H1 (cell line): Measurements from ENCODE around the gene CCDC112. TPM values are rescaled to one million over a fixed set of nuclear protein-coding genes. Genes with fewer than 3 reads are reported as not detected.

Experiments used
- CTCF ChIA-PET: fragments of 300-600 bp; sonication (Branson Sonifier 250); formaldehyde crosslinking; loops from one replicate; lab custom pipeline; 2021; ENCODE audit not compliant: partially characterized antibody; lab: Charles Lee
- POLR2A ChIA-PET: fragments of 300-600 bp; sonication (Branson Sonifier 250); formaldehyde crosslinking; loops from one replicate; lab custom pipeline; 2021; ENCODE audit warnings: inconsistent platforms; ENCODE audit not compliant: partially characterized antibody; lab: Charles Lee
- DNase-seq, 2 experiments: peaks; one replicate each; pipeline versions ENCODE4 v3.0.0 to v3.0.0-alpha.2; 2010 to 2022; ENCODE audit warnings: low spot score in 2 of 2, low read depth in 1 of 2, mixed read lengths in 1 of 2
- FAIRE-seq: peaks from 2 replicates; lab custom pipeline; 2011; peaks lifted over from hg19 to GRCh38; lab: Jason Lieb, UNC
- H2AFZ ChIP-seq: 2 replicates; pipeline ENCODE4 v1.8.1; 2012; ENCODE audit warnings: low read length, inconsistent platforms
- H2AK5ac ChIP-seq: 2 replicates; pipeline ENCODE4 v1.6.1; 2013; ENCODE audit warnings: low read depth, low read length
- H2BK120ac ChIP-seq: replicated peaks from 2 replicates; pipeline ENCODE3; 2013; ENCODE audit warnings: low read depth, low read length, inconsistent platforms
- H2BK12ac ChIP-seq: 2 replicates; pipeline ENCODE4 v1.6.1; 2013; ENCODE audit warnings: low read depth, low read length
- H2BK15ac ChIP-seq: 2 replicates; pipeline ENCODE4 v1.6.1; 2013; ENCODE audit warnings: low read length
- H2BK20ac ChIP-seq: 2 replicates; pipeline ENCODE4 v1.6.1; 2013; ENCODE audit warnings: low read length
- H2BK5ac ChIP-seq: 2 replicates; pipeline ENCODE4 v1.6.1; 2013; ENCODE audit warnings: low read depth, low read length
- H3K14ac ChIP-seq: 2 replicates; pipeline ENCODE4 v1.6.1; 2013; ENCODE audit warnings: inconsistent platforms; ENCODE audit not compliant: insufficient read length
- H3K18ac ChIP-seq: 2 replicates; pipeline ENCODE4 v1.6.1; 2013; ENCODE audit warnings: low read length; ENCODE audit errors: extremely low read depth
- H3K23ac ChIP-seq: 2 replicates; pipeline ENCODE4 v1.6.1; 2013; ENCODE audit warnings: inconsistent platforms; ENCODE audit not compliant: insufficient read length
- H3K23me2 ChIP-seq: 2 replicates; pipeline ENCODE4 v1.6.1; 2013; ENCODE audit warnings: low read depth, low read length
- H3K27ac ChIP-seq: 2 replicates; pipeline ENCODE4 v1.6.1; 2011; ENCODE audit warnings: low read depth, low read length, inconsistent platforms
- H3K27me3 ChIP-seq, 4 experiments: replicated peaks in 1 of 4; 1 replicate in 1 of 4; 2 replicates in 3 of 4; pipeline versions ENCODE4 v1.6.1 to v1.8.1; 2011 to 2013; ENCODE audit warnings: low read length in 3 of 4, mild to moderate bottlenecking in 3 of 4, inconsistent platforms in 2 of 4, mixed read lengths in 2 of 4, moderate library complexity in 1 of 4; ENCODE audit not compliant: control insufficient read depth in 3 of 4, insufficient read depth in 3 of 4; ENCODE audit errors: extremely low read depth in 1 of 4
- H3K36me3 ChIP-seq, 4 experiments: 2 replicates each; pipeline versions ENCODE4 v1.6.1 to v1.8.1; 2011 to 2013; ENCODE audit warnings: mild to moderate bottlenecking in 4 of 4, low read length in 3 of 4, moderate library complexity in 2 of 4, control low read depth in 1 of 4, inconsistent platforms in 1 of 4; ENCODE audit not compliant: insufficient read depth in 4 of 4, control insufficient read depth in 2 of 4
- H3K4ac ChIP-seq: replicated peaks from 2 replicates; pipeline ENCODE3; 2013; ENCODE audit warnings: low read length, low read depth, mixed read lengths, inconsistent platforms; ENCODE audit not compliant: insufficient read length
- H3K4me1 ChIP-seq, 4 experiments: replicated peaks in 1 of 4; 1 replicate in 1 of 4; 2 replicates in 3 of 4; pipeline versions ENCODE4 v1.6.1 to v1.8.1; 2011 to 2013; ENCODE audit warnings: low read length in 3 of 4, inconsistent platforms in 2 of 4, mixed read lengths in 1 of 4; ENCODE audit not compliant: insufficient read depth in 4 of 4, control insufficient read depth in 3 of 4
- H3K4me2 ChIP-seq, 2 experiments: 2 replicates each; pipeline versions ENCODE4 v1.6.1 to v1.8.1; 2011 to 2013; ENCODE audit warnings: low read depth in 2 of 2, low read length in 2 of 2, control low read depth in 1 of 2, inconsistent platforms in 1 of 2, mild to moderate bottlenecking in 1 of 2; ENCODE audit not compliant: insufficient read depth in 1 of 2
- H3K4me3 ChIP-seq, 4 experiments: fragments of 200-600, 300-600 bp in 1 of 4; sonication (generic), shearing (Covaris generic), sonication (Bioruptor Twin) in 1 of 4; 2 replicates each; pipeline versions ENCODE4 v1.5.1 to v1.8.1; 2011 to 2016; ENCODE audit warnings: low read length in 4 of 4, low read depth in 3 of 4, control low read depth in 2 of 4, inconsistent platforms in 2 of 4, mild to moderate bottlenecking in 2 of 4, mixed read lengths in 1 of 4, moderate library complexity in 1 of 4; ENCODE audit not compliant: insufficient read depth in 2 of 4; ENCODE audit errors: extremely low read depth in 1 of 4
- H3K56ac ChIP-seq: replicated peaks from 2 replicates; pipeline ENCODE3; 2013; ENCODE audit warnings: low read depth, mild to moderate bottlenecking, mixed read lengths, low read length, inconsistent platforms; ENCODE audit not compliant: insufficient read length
- H3K79me1 ChIP-seq: 2 replicates; pipeline ENCODE4 v1.6.1; 2013; ENCODE audit warnings: low read depth, low read length, control low read depth
- H3K79me2 ChIP-seq, 2 experiments: 2 replicates each; pipeline versions ENCODE4 v1.6.1 to v1.8.1; 2012 to 2013; ENCODE audit warnings: low read length in 2 of 2, mild to moderate bottlenecking in 2 of 2, inconsistent platforms in 1 of 2; ENCODE audit not compliant: insufficient read depth in 2 of 2, control insufficient read depth in 1 of 2
- H3K9ac ChIP-seq, 4 experiments: replicated peaks in 1 of 4; 1 replicate in 1 of 4; 2 replicates in 3 of 4; pipeline versions ENCODE4 v1.6.1 to v1.8.1; 2011 to 2013; ENCODE audit warnings: low read depth in 3 of 4, low read length in 3 of 4, control low read depth in 2 of 4, mild to moderate bottlenecking in 2 of 4, moderate library complexity in 2 of 4, inconsistent platforms in 1 of 4; ENCODE audit errors: extremely low read depth in 1 of 4
- H3K9me3 ChIP-seq, 2 experiments: 2 replicates each; pipeline versions ENCODE4 v1.6.1 to v1.8.1; 2012 to 2013; ENCODE audit warnings: mild to moderate bottlenecking in 2 of 2, moderate library complexity in 2 of 2, control low read depth in 1 of 2, inconsistent platforms in 1 of 2, low read depth in 1 of 2, low read length in 1 of 2, mixed read lengths in 1 of 2; ENCODE audit not compliant: insufficient read depth in 2 of 2
- H4K20me1 ChIP-seq, 2 experiments: replicated peaks in 1 of 2; 2 replicates each; pipeline versions ENCODE3 to v1.8.1; 2011 to 2013; ENCODE audit warnings: inconsistent platforms in 2 of 2, low read length in 2 of 2, mild to moderate bottlenecking in 1 of 2; ENCODE audit not compliant: insufficient read depth in 2 of 2, control insufficient read depth in 1 of 2
- H4K5ac ChIP-seq: 2 replicates; pipeline ENCODE4 v1.6.1; 2013; ENCODE audit warnings: low read length, low read depth, mixed read lengths, inconsistent platforms; ENCODE audit not compliant: insufficient read length
- H4K8ac ChIP-seq: 2 replicates; pipeline ENCODE4 v1.8.0; 2013; ENCODE audit warnings: mild to moderate bottlenecking, moderate library complexity, low read length, inconsistent platforms; ENCODE audit not compliant: insufficient read depth; ENCODE audit errors: extremely low read depth
- H4K91ac ChIP-seq: replicated peaks from 2 replicates; pipeline ENCODE3; 2013; ENCODE audit warnings: low read length, mixed read lengths, inconsistent platforms; ENCODE audit not compliant: insufficient read length
- ATF2 ChIP-seq: IDR thresholded peaks from 2 replicates; pipeline ENCODE4 v1.6.1; 2012; ENCODE audit warnings: low read length, inconsistent platforms
- CHD2 ChIP-seq: IDR thresholded peaks from 2 replicates; pipeline ENCODE4 v1.6.1; 2012; ENCODE audit warnings: low read length, improper control_type of control experiment
- WGBS, 2 experiments: shearing (Covaris generic) in 1 of 2; methylation state at CpG; one replicate each; pipeline versions ENCODE4 v1.1.6 to v1.1.7; 2013 to 2015; ENCODE audit warnings: low lambda C conversion rate in 2 of 2, mixed read lengths in 2 of 2, inconsistent platforms in 1 of 2, low coverage in 1 of 2, missing lambda C conversion rate in 1 of 2; ENCODE audit not compliant: insufficient replicate concordance in 2 of 2, insufficient coverage in 1 of 2, insufficient read length in 1 of 2; ENCODE audit errors: extremely low coverage in 1 of 2, missing lambda C conversion rate in 1 of 2; 5-methylcytosine and 5-hydroxymethylcytosine counted together
- polyA plus RNA-seq, 7 experiments: library from polyadenylated mRNA; depleted of rRNA in 3 of 7; stranded (reverse) in 5 of 7; unstranded in 2 of 7; fragments of >200 nt in 5 of 7; fragments of 200-250 nt in 2 of 7; gene quantifications; 1 replicate in 5 of 7; 2 replicates in 1 of 7; 4 replicates in 1 of 7; pipeline versions ENCODE4 v1.2.1 to v1.2.3, GENCODE V29; 2011 to 2013; ENCODE audit warnings: missing spikeins in 2 of 7, mixed read lengths in 2 of 7
- total RNA-seq: library from RNA; stranded (reverse); fragmentation: NEBNext Ultra II Directional; extraction: Animal tissue kit (Norgen Biotek cat#: 25700); gene quantifications from 2 replicates; pipeline ENCODE4 v1.2.1, GENCODE V29; 2021

Gene CCDC112
- total and polyA plus RNA-seq, 2 of the 8 experiments (the other 6 are each of a cell fraction or from before 2014, with no cell fraction given): 3.3 to 15.6 TPM

DNA sequence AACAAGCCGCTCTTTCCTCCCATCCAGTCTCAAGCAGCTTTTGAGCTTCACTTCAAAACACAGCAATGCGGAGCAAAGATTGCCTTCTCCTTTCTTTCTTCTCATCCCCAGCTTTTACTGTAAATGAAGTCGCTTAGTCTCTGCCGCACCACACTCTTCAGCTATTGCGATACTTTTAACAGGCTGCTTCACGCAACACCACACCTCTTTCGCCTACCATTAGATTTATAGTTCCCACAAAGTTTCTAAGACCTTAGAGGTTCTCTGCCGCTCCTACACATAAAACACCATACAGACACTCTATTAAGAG is 34.5 kb downstream of the CCDC112 start:
- Histone ChIP-seq H4K8ac (no peak overlapping the region), H4K20me1 (no peaks in the 10 kb centered on the region), H2BK15ac (no peak overlapping the region), H3K4me3 (peak overlapping the region; percentile 92 to 100 (median 94)), H3K27me3 (no peaks in the 10 kb centered on the region), H2BK5ac (0 out of 2 replicates have a peak overlapping the region, but pooled peaks have one; percentile 67), H3K23ac (no peak overlapping the region), H4K5ac (no peak overlapping the region), H3K27ac (peak overlapping the region; percentile 76; the same call in 1 of the 2 replicates), H3K14ac (no peak overlapping the region), H2BK120ac (no peak overlapping the region), H4K91ac (no peak overlapping the region), H3K9me3 (no peaks in the 10 kb centered on the region), H3K4ac (no peak overlapping the region), H3K56ac (no peak overlapping the region), H2AFZ (peak overlapping the region; percentile 93; the same call in 1 of the 2 replicates), H3K18ac (no peak overlapping the region), H2BK20ac (no peak overlapping the region), H3K79me2 (peaks cover 9 to 51% of the 10 kb centered on the region in 2 experiments; a peak in 3 of 4 replicates), H2AK5ac (no peak overlapping the region), H3K9ac (peak overlapping the region; percentile 83 to 96 (median 84)), H3K4me1 (peaks cover 0 to 4% (median 0%) of the 10 kb centered on the region in 4 experiments; a peak in 3 of 7 replicates), H3K4me2 (peak overlapping the region; percentile 85 to 99), H3K36me3 (peaks cover 0 to 7% (median 4%) of the 10 kb centered on the region in 4 experiments; a peak in 2 of 8 replicates), H2BK12ac (no peak overlapping the region; the same call in 1 of the 2 replicates), H3K23me2 (peaks cover 10% of the 10 kb centered on the region), H3K79me1 (0 out of 2 replicates have a peak, but pooled peaks cover 2% of the 10 kb centered on the region)
- CTCF ChIA-PET: interaction anchor here (1.1 to 2.0 kb wide), 3 partner anchors 10 to 164 kb away, joined by 3 to 6 read pairs (median 4); no protein-coding TSS in a partner anchor
- DNase-seq (no peak), FAIRE-seq (no peak)
- POLR2A ChIA-PET: interaction anchor here (0.6 to 3.0 kb wide), 4 partner anchors 8 to 166 kb away, joined by 3 to 11 read pairs (median 6); partner anchors contain the start of gene TRIM36
- TF ChIP-seq ATF2 (no peak), CHD2 (no peak)
- WGBS, 2 experiments: 9% methylated on average over 8 of the region's 8 CpGs; no CpG with 5 or more reads in 1 of the 2 experiments
